Esophagus squamous epithelium (tissue), 4 donors: Measurements from ENCODE around the gene KAZN.

Experiments used
- POLR2A ChIP-seq, 4 donors: fragments of 450-650 bp; IDR thresholded peaks; one replicate each; pipeline ENCODE4 v1.6.1; 2017; ENCODE audit warnings: antibody characterized with exemption in 4 of 4, mild to moderate bottlenecking in 4 of 4, moderate library complexity in 3 of 4
- TF ChIP-seq, protein P1 (sequence below), 6 experiments: fragments of 450-650 bp in 4 of 6; fragments of 200-600 bp in 2 of 6; sonication (generic) in 2 of 6; IDR thresholded peaks; one replicate each; pipeline ENCODE4 v1.5.1; 2016 to 2019; ENCODE audit warnings: antibody characterized with exemption in 6 of 6, mild to moderate bottlenecking in 4 of 6, moderate library complexity in 4 of 6

DNA sequence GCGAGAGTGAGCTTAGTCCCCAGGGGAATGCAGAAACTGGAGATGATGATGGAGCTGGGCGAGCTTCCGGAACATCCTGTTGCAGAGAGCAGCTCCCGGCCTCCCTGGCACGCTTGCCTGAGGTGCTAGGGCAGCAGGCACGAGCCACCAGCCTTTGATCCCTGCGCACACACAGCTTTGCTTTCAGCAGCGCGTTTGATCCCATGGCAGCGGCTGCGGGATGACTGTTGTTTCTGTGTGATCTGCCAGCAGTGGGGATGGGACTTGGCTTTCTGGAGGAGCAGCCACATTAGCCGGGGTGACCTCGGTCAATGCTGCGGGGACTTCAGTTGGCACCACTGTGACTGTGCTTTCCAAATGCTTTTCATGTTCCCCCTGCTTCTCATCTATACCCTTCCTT is 193.2 kb downstream of the KAZN start:
- TF ChIP-seq, protein P1, sequence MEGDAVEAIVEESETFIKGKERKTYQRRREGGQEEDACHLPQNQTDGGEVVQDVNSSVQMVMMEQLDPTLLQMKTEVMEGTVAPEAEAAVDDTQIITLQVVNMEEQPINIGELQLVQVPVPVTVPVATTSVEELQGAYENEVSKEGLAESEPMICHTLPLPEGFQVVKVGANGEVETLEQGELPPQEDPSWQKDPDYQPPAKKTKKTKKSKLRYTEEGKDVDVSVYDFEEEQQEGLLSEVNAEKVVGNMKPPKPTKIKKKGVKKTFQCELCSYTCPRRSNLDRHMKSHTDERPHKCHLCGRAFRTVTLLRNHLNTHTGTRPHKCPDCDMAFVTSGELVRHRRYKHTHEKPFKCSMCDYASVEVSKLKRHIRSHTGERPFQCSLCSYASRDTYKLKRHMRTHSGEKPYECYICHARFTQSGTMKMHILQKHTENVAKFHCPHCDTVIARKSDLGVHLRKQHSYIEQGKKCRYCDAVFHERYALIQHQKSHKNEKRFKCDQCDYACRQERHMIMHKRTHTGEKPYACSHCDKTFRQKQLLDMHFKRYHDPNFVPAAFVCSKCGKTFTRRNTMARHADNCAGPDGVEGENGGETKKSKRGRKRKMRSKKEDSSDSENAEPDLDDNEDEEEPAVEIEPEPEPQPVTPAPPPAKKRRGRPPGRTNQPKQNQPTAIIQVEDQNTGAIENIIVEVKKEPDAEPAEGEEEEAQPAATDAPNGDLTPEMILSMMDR (IDR thresholded peaks at IDR 0.05), result no peak
- no peak for TF ChIP-seq POLR2A (IDR thresholded peaks at IDR 0.05)
